Forelimb muscle (tissue), 1 donor: Measurements from ENCODE around the gene DOK1. TPM values are rescaled to one million over a fixed set of nuclear protein-coding genes. Genes with fewer than 3 reads are reported as not detected.

Experiments
- DNase-seq: peaks from one replicate; pipeline ENCODE4 v3.0.0-alpha.2; 2013; ENCODE audit warnings: low read depth
- polyA plus RNA-seq: library from polyadenylated mRNA; unstranded; fragments of 120-200 nt; gene quantifications from one replicate; pipeline ENCODE4 v1.2.1, GENCODE V29; 2013; ENCODE audit not compliant: insufficient read length

The DOK1 gene
- polyA plus RNA-seq, 1 donor: 5.5 TPM

GRCh38 chr2:74567881-74568280 is 13.4 kb downstream of the DOK1 start:
- DNase-seq: no peak

- no peak for DNase-seq
Observed at GRCh38 chr2:74569686-74570085, 15.2 kb downstream of the DOK1 start.

- no peak for DNase-seq
Observed at GRCh38 chr2:74571058-74571457, 16.5 kb downstream of the DOK1 start.

- DNase-seq: no peak
Observed at GRCh38 chr2:74572178-74572925, 17.8 kb downstream of the DOK1 start.

GRCh38 chr2:74573747-74574562 is 19.4 kb downstream of the DOK1 start:
- no peak for DNase-seq

GRCh38 chr2:74575320-74575719 is 20.8 kb downstream of the DOK1 start:
- no peak for DNase-seq

GRCh38 chr2:74576211-74576862 is 21.8 kb downstream of the DOK1 start:
- DNase-seq: no peak

- DNase-seq: no peak
Observed at GRCh38 chr2:74576863-74577229, 22.3 kb downstream of the DOK1 start.

GRCh38 chr2:74577448-74577847 is 22.9 kb downstream of the DOK1 start:
- no peak for DNase-seq

- no peak for DNase-seq
Observed at GRCh38 chr2:74578408-74578807, 23.9 kb downstream of the DOK1 start.

GRCh38 chr2:74581463-74581862 is 26.9 kb downstream of the DOK1 start:
- DNase-seq: no peak

- DNase-seq: no peak
Observed at GRCh38 chr2:74582184-74582583, 27.7 kb downstream of the DOK1 start.

GRCh38 chr2:74583504-74583903 is 29.0 kb downstream of the DOK1 start:
- no peak for DNase-seq

GRCh38 chr2:74584088-74584645 is 29.6 kb downstream of the DOK1 start:
- DNase-seq: no peak

GRCh38 chr2:74585406-74586185 is 31.1 kb downstream of the DOK1 start:
- no peak for DNase-seq

- peak; percentile 60 for DNase-seq
Observed at GRCh38 chr2:74587664-74588277, 33.3 kb downstream of the DOK1 start.

- DNase-seq: no peak
Observed at GRCh38 chr2:74588664-74589063, 34.1 kb downstream of the DOK1 start.

- DNase-seq: no peak
Observed at GRCh38 chr2:74593826-74594772, 39.6 kb downstream of the DOK1 start.

- no peak for DNase-seq
Observed at GRCh38 chr2:74596584-74596983, 42.1 kb downstream of the DOK1 start.

- no peak for DNase-seq
Observed at GRCh38 chr2:74597410-74597809, 42.9 kb downstream of the DOK1 start.
